OCI-LY1 (cell line): ENCODE results near the gene CAMTA1.

Experiments
- H2AFZ ChIP-seq: fragments of 200-600 bp; sonication (generic), shearing (Covaris generic); 2 replicates; pipeline ENCODE4 v1.6.0; 2014; ENCODE audit warnings: antibody characterized with exemption, mild to moderate bottlenecking, low read length
- H3F3A ChIP-seq: fragments of 200-600 bp; sonication (generic), shearing (Covaris generic); 2 replicates; pipeline ENCODE4 v1.6.0; 2014; ENCODE audit warnings: mild to moderate bottlenecking, antibody characterized with exemption, low read length, moderate library complexity; ENCODE audit not compliant: insufficient read depth
- H3K27ac ChIP-seq: fragments of 200-600 bp; sonication (generic); 2 replicates; pipeline ENCODE4 v1.5.1; 2014; ENCODE audit warnings: low read length, mixed run types, mild to moderate bottlenecking, low read depth; ENCODE audit not compliant: poor library complexity, severe bottlenecking
- H3K27me3 ChIP-seq: fragments of 200-600 bp; sonication (generic); 2 replicates; pipeline ENCODE4 v1.6.0; 2014; ENCODE audit warnings: antibody characterized with exemption, mild to moderate bottlenecking, low read length, moderate library complexity; ENCODE audit not compliant: insufficient read depth
- H3K36me3 ChIP-seq: fragments of 200-600 bp; sonication (generic); 2 replicates; pipeline ENCODE4 v1.6.1; 2014; ENCODE audit warnings: mild to moderate bottlenecking, antibody characterized with exemption, low read length, moderate library complexity, mixed read lengths; ENCODE audit not compliant: insufficient read depth
- H3K4me1 ChIP-seq: fragments of 200-600 bp; sonication (generic); 2 replicates; pipeline ENCODE4 v1.5.1; 2014; ENCODE audit warnings: mild to moderate bottlenecking, low read length, moderate library complexity; ENCODE audit not compliant: insufficient read depth, severe bottlenecking
- H3K4me2 ChIP-seq: fragments of 200-600 bp; sonication (generic), shearing (Covaris generic); 2 replicates; pipeline ENCODE4 v1.6.1; 2014; ENCODE audit warnings: low read length
- H3K4me3 ChIP-seq: fragments of 200-600 bp; sonication (generic); 2 replicates; pipeline ENCODE4 v1.5.1; 2014; ENCODE audit warnings: low read length, low read depth, mild to moderate bottlenecking, mixed read lengths; ENCODE audit not compliant: poor library complexity, severe bottlenecking
- H3K79me2 ChIP-seq: fragments of 200-600 bp; shearing (Covaris generic); 2 replicates; pipeline ENCODE4 v1.6.1; 2016; ENCODE audit warnings: mixed run types, low read length, mixed read lengths; ENCODE audit not compliant: insufficient read depth
- H3K9ac ChIP-seq: fragments of 200-600 bp; sonication (generic), shearing (Covaris generic); 2 replicates; pipeline ENCODE4 v1.6.1; 2014; ENCODE audit warnings: mild to moderate bottlenecking, low read length, mixed read lengths
- H3K9me2 ChIP-seq: fragments of 200-600 bp; sonication (generic), shearing (Covaris generic); 2 replicates; pipeline ENCODE4 v1.6.1; 2014; ENCODE audit warnings: low read depth, mild to moderate bottlenecking, low read length, mixed read lengths
- H3K9me3 ChIP-seq: fragments of 200-600 bp; shearing (Covaris generic); 2 replicates; pipeline ENCODE4 v1.6.1; 2014; ENCODE audit warnings: low read length, mixed read lengths
- H4K20me1 ChIP-seq: fragments of 200-600 bp; sonication (generic), shearing (Covaris generic); 2 replicates; pipeline ENCODE4 v1.6.0; 2016; ENCODE audit warnings: mild to moderate bottlenecking, low read length; ENCODE audit not compliant: insufficient read depth
- CTCF ChIP-seq: fragments of 200-600 bp; sonication (generic), shearing (Covaris generic); IDR thresholded peaks from 2 replicates; pipeline ENCODE4 v1.5.1; 2017; ENCODE audit warnings: mild to moderate bottlenecking, antibody characterized with exemption, low read length, moderate library complexity, mixed read lengths
- EZH2 ChIP-seq: fragments of 200-600 bp; sonication (generic), shearing (Covaris generic); IDR thresholded peaks from 2 replicates; pipeline ENCODE4 v1.8.0; 2017; ENCODE audit warnings: borderline replicate concordance, mixed run types, mild to moderate bottlenecking, antibody characterized with exemption, low read length, moderate library complexity, mixed read lengths

CAMTA1 gene

GRCh38 chr1:7233646-7234470, 448.6 kb downstream of the CAMTA1 start:
- H3F3A ChIP-seq: no peaks in the 10 kb centered on the region
- H3K9me2 ChIP-seq: no peaks in the 10 kb centered on the region
- H4K20me1 ChIP-seq: no peaks in the 10 kb centered on the region
- H3K9ac ChIP-seq: no peak overlapping the region
- H3K79me2 ChIP-seq: no peaks in the 10 kb centered on the region
- H3K9me3 ChIP-seq: no peaks in the 10 kb centered on the region
- no peak overlapping the region for H2AFZ ChIP-seq
- H3K27me3 ChIP-seq: 0 out of 2 replicates have a peak, but pooled peaks cover 7% of the 10 kb centered on the region
- no peaks in the 10 kb centered on the region for H3K36me3 ChIP-seq
- no peak overlapping the region for H3K4me3 ChIP-seq
- TF ChIP-seq EZH2 (no peak), CTCF (no peak)
- H3K4me2 ChIP-seq: no peak overlapping the region
- no peaks in the 10 kb centered on the region for H3K4me1 ChIP-seq
- H3K27ac ChIP-seq: no peak overlapping the region

GRCh38 chr1:7234471-7234755, 449.2 kb downstream of the CAMTA1 start:
- H3K9me3 ChIP-seq: no peaks in the 10 kb centered on the region
- H3K27me3 ChIP-seq: 0 out of 2 replicates have a peak, but pooled peaks cover 7% of the 10 kb centered on the region
- H3K4me2 ChIP-seq: no peak overlapping the region
- H3K9me2 ChIP-seq: no peaks in the 10 kb centered on the region
- no peak overlapping the region for H3K9ac ChIP-seq
- H2AFZ ChIP-seq: no peak overlapping the region
- H3K4me1 ChIP-seq: no peaks in the 10 kb centered on the region
- no peaks in the 10 kb centered on the region for H4K20me1 ChIP-seq
- TF ChIP-seq EZH2 (no peak), CTCF (no peak)
- no peak overlapping the region for H3K4me3 ChIP-seq
- no peaks in the 10 kb centered on the region for H3K79me2 ChIP-seq
- no peaks in the 10 kb centered on the region for H3F3A ChIP-seq
- no peaks in the 10 kb centered on the region for H3K36me3 ChIP-seq
- no peak overlapping the region for H3K27ac ChIP-seq

GRCh38 chr1:7235871-7236517, 450.7 kb downstream of the CAMTA1 start:
- Histone ChIP-seq H3K9ac (no peak overlapping the region), H3K27ac (no peak overlapping the region), H3K36me3 (no peaks in the 10 kb centered on the region)

More at GRCh38 chr1:7235871-7236517, 450.7 kb downstream of the CAMTA1 start:
- Histone ChIP-seq H3K4me2 (no peak overlapping the region), H3K79me2 (no peaks in the 10 kb centered on the region), H3K4me3 (no peak overlapping the region), H3K27me3 (0 out of 2 replicates have a peak, but pooled peaks cover 7% of the 10 kb centered on the region), H3F3A (no peaks in the 10 kb centered on the region), H3K9me3 (no peaks in the 10 kb centered on the region), H3K9me2 (no peaks in the 10 kb centered on the region), H2AFZ (no peak overlapping the region), H4K20me1 (no peaks in the 10 kb centered on the region), H3K4me1 (no peaks in the 10 kb centered on the region)
- TF ChIP-seq EZH2 (no peak), CTCF (no peak)
